ENCODE results near the gene DNAH8.

The DNAH8 gene

DNA sequence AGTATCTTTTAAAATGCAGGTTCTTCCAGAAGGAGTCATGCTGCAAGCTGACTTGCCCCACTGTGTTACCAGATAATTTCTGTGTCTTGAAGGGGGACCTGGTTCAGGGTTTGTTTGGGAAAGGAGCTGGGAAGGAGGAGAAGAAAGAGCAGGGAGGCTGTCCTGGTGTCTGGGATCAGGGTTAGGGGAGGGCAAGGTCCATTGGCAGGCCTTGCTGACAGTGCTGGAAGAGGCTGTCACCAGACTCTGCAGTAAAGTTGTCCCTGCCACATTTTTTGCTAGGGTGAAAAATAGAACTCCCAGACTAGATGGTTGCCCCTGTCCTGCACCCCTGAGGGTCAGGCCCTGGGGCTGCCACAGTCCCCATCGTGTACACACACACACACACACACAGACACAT lies 348.4 kb downstream of the DNAH8 start:
- no CpG with 5 or more reads among the region's 1 CpG for WGBS (ENCODE audit: extremely low coverage, insufficient coverage, insufficient read length)
- no peak overlapping the region for H2BK12ac ChIP-seq (ENCODE audit: low read length)

DNA sequence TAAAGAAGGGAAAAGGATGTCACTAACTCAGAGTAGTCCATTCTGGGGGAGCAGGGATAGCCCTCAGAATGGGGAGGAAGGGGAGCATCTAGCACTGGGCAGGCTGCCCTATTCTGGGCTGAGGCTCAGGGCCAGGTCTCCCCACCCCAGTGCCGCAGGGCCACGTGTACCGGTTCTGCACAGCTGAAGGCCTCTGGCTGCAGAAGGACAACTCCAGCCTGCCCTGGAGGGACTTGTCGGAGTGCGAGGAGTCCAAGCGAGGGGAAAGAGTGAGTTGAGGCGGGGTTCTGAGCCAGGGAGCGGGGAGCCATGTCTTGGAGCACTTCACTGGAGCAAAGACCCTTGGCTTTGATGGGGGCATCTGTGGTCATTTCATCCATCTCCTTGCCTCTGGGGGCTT lies 350.4 kb downstream of the DNAH8 start:
- Histone ChIP-seq H3K36me3 (ENCODE audit: control insufficient read depth in 1 of 2, insufficient read depth in 2 of 2, low read length in 2 of 2) (no peaks in the 10 kb centered on the region), H2BK120ac (ENCODE audit: insufficient read depth, low read length, poor library complexity) (no peak overlapping the region), H3K27me3 (ENCODE audit: insufficient read depth, low read length) (no peaks in the 10 kb centered on the region), H2BK12ac (ENCODE audit: low read length) (no peak overlapping the region), H4K12ac (ENCODE audit: low read depth, low read length) (no peak overlapping the region), H2AFZ (ENCODE audit: insufficient read depth, low read length, poor library complexity) (no peak overlapping the region), H3K9ac (ENCODE audit: low read length) (no peak overlapping the region), H3K79me2 (ENCODE audit: control insufficient read depth, insufficient read depth, low read length, poor library complexity) (no peaks in the 10 kb centered on the region), H2AK5ac (ENCODE audit: low read length) (no peak overlapping the region), H4K91ac (ENCODE audit: low read depth, low read length) (no peak overlapping the region), H3K9me3 (ENCODE audit: insufficient read depth, low read depth, low read length) (no peaks in the 10 kb centered on the region), H3K27ac (ENCODE audit: low read depth, low read length) (no peak overlapping the region), H3K79me1 (ENCODE audit: low read length) (no peaks in the 10 kb centered on the region), H3K4me1 (ENCODE audit: control insufficient read depth in 1 of 2, insufficient read depth in 2 of 2, low read length in 2 of 2) (no peaks in the 10 kb centered on the region), H3K4ac (ENCODE audit: low read depth, low read length) (no peak overlapping the region), H2BK5ac (ENCODE audit: low read depth, low read length, poor library complexity) (no peak overlapping the region), H3K4me3 (ENCODE audit: low read depth, low read length) (no peak overlapping the region), H3K4me2 (ENCODE audit: low read length) (no peak overlapping the region), H4K8ac (ENCODE audit: low read depth, low read length) (no peak overlapping the region), H3K23ac (ENCODE audit: low read length) (no peak overlapping the region), H3K14ac (ENCODE audit: low read length) (no peak overlapping the region), H3K18ac (ENCODE audit: low read length) (no peak overlapping the region)
- no peak for DNase-seq
- no CpG with 5 or more reads among the region's 8 CpGs for WGBS (ENCODE audit: extremely low coverage, insufficient coverage, insufficient read length)

More for the DNA sequence above, 348.4 kb downstream of the DNAH8 start:
- Histone ChIP-seq H3K18ac (ENCODE audit: low read length) (no peak overlapping the region), H4K91ac (ENCODE audit: low read depth, low read length) (no peak overlapping the region), H3K27ac (ENCODE audit: low read depth, low read length) (no peak overlapping the region), H2BK120ac (ENCODE audit: insufficient read depth, low read length, poor library complexity) (no peak overlapping the region), H3K14ac (ENCODE audit: low read length) (no peak overlapping the region), H3K79me2 (ENCODE audit: control insufficient read depth, insufficient read depth, low read length, poor library complexity) (no peaks in the 10 kb centered on the region), H3K79me1 (ENCODE audit: low read length) (no peaks in the 10 kb centered on the region), H4K12ac (ENCODE audit: low read depth, low read length) (no peak overlapping the region), H3K27me3 (ENCODE audit: insufficient read depth, low read length) (no peaks in the 10 kb centered on the region), H3K36me3 (ENCODE audit: control insufficient read depth in 1 of 2, insufficient read depth in 2 of 2, low read length in 2 of 2) (no peaks in the 10 kb centered on the region), H3K9me3 (ENCODE audit: insufficient read depth, low read depth, low read length) (no peaks in the 10 kb centered on the region), H3K9ac (ENCODE audit: low read length) (no peak overlapping the region), H2AFZ (ENCODE audit: insufficient read depth, low read length, poor library complexity) (no peak overlapping the region), H3K4me2 (ENCODE audit: low read length) (no peak overlapping the region), H3K23ac (ENCODE audit: low read length) (no peak overlapping the region), H2AK5ac (ENCODE audit: low read length) (no peak overlapping the region), H3K4ac (ENCODE audit: low read depth, low read length) (no peak overlapping the region), H3K4me1 (ENCODE audit: control insufficient read depth in 1 of 2, insufficient read depth in 2 of 2, low read length in 2 of 2) (no peaks in the 10 kb centered on the region), H2BK5ac (ENCODE audit: low read depth, low read length, poor library complexity) (no peak overlapping the region), H4K8ac (ENCODE audit: low read depth, low read length) (no peak overlapping the region), H3K4me3 (ENCODE audit: low read depth, low read length) (no peak overlapping the region)
- DNase-seq: no peak

DNA sequence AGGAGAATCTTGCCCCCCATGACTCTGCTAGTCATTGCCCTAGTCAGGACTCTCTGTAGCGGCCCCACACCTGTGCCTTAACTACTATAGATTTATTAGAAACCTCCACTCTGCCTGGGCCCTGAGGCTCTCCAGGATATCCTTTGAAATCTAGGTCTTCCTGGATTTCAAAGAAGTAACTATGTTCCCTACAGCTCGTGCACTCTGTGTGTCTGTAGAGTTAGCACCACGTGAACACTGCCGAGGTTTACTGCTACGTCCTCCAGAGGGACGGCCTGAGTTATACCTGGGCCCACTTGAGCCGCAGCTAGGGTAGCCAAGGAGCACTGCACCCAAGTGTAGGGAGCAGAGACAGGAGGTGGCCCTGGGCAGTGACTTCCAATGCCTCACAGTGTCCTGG lies 353.3 kb downstream of the DNAH8 start:
- no peak overlapping the region for H2BK120ac ChIP-seq (ENCODE audit: insufficient read depth, low read length, poor library complexity)
- no peak overlapping the region for H3K14ac ChIP-seq (ENCODE audit: low read length)
- no peak overlapping the region for H2BK5ac ChIP-seq (ENCODE audit: low read depth, low read length, poor library complexity)
- no peak overlapping the region for H2BK12ac ChIP-seq (ENCODE audit: low read length)
- H3K79me2 ChIP-seq (ENCODE audit: control insufficient read depth, insufficient read depth, low read length, poor library complexity): no peaks in the 10 kb centered on the region
- no peak overlapping the region for H3K4ac ChIP-seq (ENCODE audit: low read depth, low read length)
- no peak overlapping the region for H3K18ac ChIP-seq (ENCODE audit: low read length)
- H3K36me3 ChIP-seq (ENCODE audit: control insufficient read depth in 1 of 2, insufficient read depth in 2 of 2, low read length in 2 of 2): no peaks in the 10 kb centered on the region
- no peak overlapping the region for H2AFZ ChIP-seq (ENCODE audit: insufficient read depth, low read length, poor library complexity)
- no peak overlapping the region for H2AK5ac ChIP-seq (ENCODE audit: low read length)
- no peak overlapping the region for H3K4me2 ChIP-seq (ENCODE audit: low read length)
- no peaks in the 10 kb centered on the region for H3K4me1 ChIP-seq (ENCODE audit: control insufficient read depth in 1 of 2, insufficient read depth in 2 of 2, low read length in 2 of 2)
- H3K9me3 ChIP-seq (ENCODE audit: insufficient read depth, low read depth, low read length): no peaks in the 10 kb centered on the region
- no peak for DNase-seq
- no peak overlapping the region for H4K12ac ChIP-seq (ENCODE audit: low read depth, low read length)
- H3K23ac ChIP-seq (ENCODE audit: low read length): no peak overlapping the region
- H3K9ac ChIP-seq (ENCODE audit: low read length): no peak overlapping the region
- H4K91ac ChIP-seq (ENCODE audit: low read depth, low read length): no peak overlapping the region
- no CpG with 5 or more reads among the region's 7 CpGs for WGBS (ENCODE audit: extremely low coverage, insufficient coverage, insufficient read length)
- no peak overlapping the region for H3K27ac ChIP-seq (ENCODE audit: low read depth, low read length)
- no peak overlapping the region for H3K4me3 ChIP-seq (ENCODE audit: low read depth, low read length)
- no peaks in the 10 kb centered on the region for H3K27me3 ChIP-seq (ENCODE audit: insufficient read depth, low read length)
- no peaks in the 10 kb centered on the region for H3K79me1 ChIP-seq (ENCODE audit: low read length)
- H4K8ac ChIP-seq (ENCODE audit: low read depth, low read length): no peak overlapping the region

DNA sequence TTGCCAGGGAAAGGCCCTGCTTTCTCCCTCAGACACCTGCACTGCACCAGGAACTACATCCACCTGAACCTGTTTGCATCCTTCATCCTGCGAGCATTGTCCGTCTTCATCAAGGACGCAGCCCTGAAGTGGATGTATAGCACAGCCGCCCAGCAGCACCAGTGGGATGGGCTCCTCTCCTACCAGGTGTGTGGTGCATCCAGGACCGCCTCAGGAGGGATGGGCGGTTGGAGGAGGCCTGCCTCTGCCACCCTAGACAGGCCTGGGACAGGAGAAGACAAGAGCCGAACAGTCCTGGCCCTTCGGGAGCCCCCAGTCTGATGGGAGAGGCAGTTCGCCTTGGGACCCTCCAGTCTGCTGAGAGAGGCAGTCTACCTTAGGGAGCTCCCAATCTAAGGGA lies 357.7 kb downstream of the DNAH8 start:
- Histone ChIP-seq H3K36me3 (ENCODE audit: control insufficient read depth in 1 of 2, insufficient read depth in 2 of 2, low read length in 2 of 2) (no peaks in the 10 kb centered on the region), H2AK5ac (ENCODE audit: low read length) (no peak overlapping the region), H3K23ac (ENCODE audit: low read length) (no peak overlapping the region), H3K4me1 (ENCODE audit: control insufficient read depth in 1 of 2, insufficient read depth in 2 of 2, low read length in 2 of 2) (no peaks in the 10 kb centered on the region), H3K9me3 (ENCODE audit: insufficient read depth, low read depth, low read length) (no peaks in the 10 kb centered on the region), H3K14ac (ENCODE audit: low read length) (no peak overlapping the region), H3K4me3 (ENCODE audit: low read depth, low read length) (no peak overlapping the region), H2BK5ac (ENCODE audit: low read depth, low read length, poor library complexity) (no peak overlapping the region), H3K79me2 (ENCODE audit: control insufficient read depth, insufficient read depth, low read length, poor library complexity) (no peaks in the 10 kb centered on the region), H2BK120ac (ENCODE audit: insufficient read depth, low read length, poor library complexity) (no peak overlapping the region), H4K91ac (ENCODE audit: low read depth, low read length) (no peak overlapping the region), H3K27me3 (ENCODE audit: insufficient read depth, low read length) (no peaks in the 10 kb centered on the region), H3K18ac (ENCODE audit: low read length) (no peak overlapping the region), H3K4me2 (ENCODE audit: low read length) (no peak overlapping the region), H4K12ac (ENCODE audit: low read depth, low read length) (no peak overlapping the region), H4K8ac (ENCODE audit: low read depth, low read length) (no peak overlapping the region), H2BK12ac (ENCODE audit: low read length) (no peak overlapping the region), H3K79me1 (ENCODE audit: low read length) (no peaks in the 10 kb centered on the region), H3K27ac (ENCODE audit: low read depth, low read length) (no peak overlapping the region), H3K9ac (ENCODE audit: low read length) (no peak overlapping the region), H2AFZ (ENCODE audit: insufficient read depth, low read length, poor library complexity) (no peak overlapping the region), H3K4ac (ENCODE audit: low read depth, low read length) (no peak overlapping the region)
- no peak for DNase-seq
- WGBS (ENCODE audit: extremely low coverage, insufficient coverage, insufficient read length): no CpG with 5 or more reads among the region's 9 CpGs

Data from trophoblast cell (in vitro differentiated cells and primary cell).